K562 (cell line): Measurements from ENCODE around the gene HAUS7. TPM values are rescaled to one million over a fixed set of nuclear protein-coding genes. Genes with fewer than 3 reads are reported as not detected.

Source experiments
- ATAC-seq: fragments of 200-7000 bp; cut with Tn5 transposase; 3 replicates; pipeline ENCODE4 v1.9.1; 2020; ENCODE audit warnings: moderate library complexity
- BruUV-seq: library from RNA; stranded (reverse); fragments of 400-500 nt; replicated peaks from 2 replicates; lab custom pipeline; 2021; lab: Mats Ljungman, UMichigan
- CTCF ChIA-PET: fragments of 300-600 bp; formaldehyde crosslinking; extraction: SDS; loops from one replicate; lab custom pipeline; 2021; ENCODE audit warnings: low intra/inter-chr PET ratio; lab: Yijun Ruan, JAX
- POLR2A ChIA-PET: fragments of 300-600, 350-650 bp; sonication (Branson Sonifier 250); formaldehyde crosslinking; extraction: SDS; loops from one replicate; lab custom pipeline; 2021; ENCODE audit warnings: antibody characterized with exemption, inconsistent platforms; lab: Yijun Ruan, JAX
- DNase-seq, 4 experiments: peaks; one replicate each; pipeline versions ENCODE4 v3.0.0 to v3.0.0-alpha.2; 2011 to 2018; ENCODE audit warnings: low spot score in 3 of 4, mixed read lengths in 3 of 4; ENCODE audit errors: extremely low read depth in 1 of 4
- FAIRE-seq: peaks from 2 replicates; lab custom pipeline; 2011; peaks lifted over from hg19 to GRCh38; lab: Jason Lieb, UNC
- H2AFZ ChIP-seq: 2 replicates; pipeline ENCODE4 v1.6.0; 2011; ENCODE audit warnings: low read depth, low read length, control low read depth, inconsistent platforms
- H3K27ac ChIP-seq: fragments of 200-600 bp; 3 replicates; pipeline ENCODE4 v1.8.0; 2011; ENCODE audit warnings: low read depth, mild to moderate bottlenecking, control low read depth, inconsistent platforms, low read length, moderate library complexity, mixed read lengths; ENCODE audit errors: extremely low read depth
- H3K27me3 ChIP-seq, 2 experiments: fragments of 300-600 bp in 1 of 2; 2 replicates in 1 of 2; 3 replicates in 1 of 2; pipeline versions ENCODE4 v1.6.0 to v1.8.0; 2011; ENCODE audit warnings: inconsistent platforms in 2 of 2, low read length in 2 of 2, mild to moderate bottlenecking in 1 of 2, mixed read lengths in 1 of 2, moderate library complexity in 1 of 2; ENCODE audit not compliant: control insufficient read depth in 2 of 2, insufficient read depth in 2 of 2
- H3K36me3 ChIP-seq: fragments of 300-600 bp; 3 replicates; pipeline ENCODE4 v1.8.0; 2011; ENCODE audit warnings: mild to moderate bottlenecking, low read length, inconsistent platforms; ENCODE audit not compliant: control insufficient read depth, insufficient read depth
- H3K4me1 ChIP-seq, 2 experiments: fragments of 200-600 bp in 1 of 2; replicated peaks in 1 of 2; 2 replicates in 1 of 2; 3 replicates in 1 of 2; pipeline versions ENCODE4 v1.5.1 to v1.8.0; 2011; ENCODE audit warnings: inconsistent platforms in 2 of 2, low read length in 2 of 2, mild to moderate bottlenecking in 1 of 2, mixed read lengths in 1 of 2, moderate library complexity in 1 of 2; ENCODE audit not compliant: control insufficient read depth in 2 of 2, insufficient read depth in 2 of 2
- H3K4me2 ChIP-seq: 2 replicates; pipeline ENCODE4 v1.6.1; 2011; ENCODE audit warnings: low read length, control low read depth, inconsistent platforms, mixed read lengths; ENCODE audit not compliant: insufficient read depth
- H3K4me3 ChIP-seq: fragments of 200-600 bp; sonication (generic), shearing (Covaris generic); 2 replicates; pipeline ENCODE4 v1.5.1; 2016; ENCODE audit warnings: control low read depth, inconsistent platforms
- H3K79me2 ChIP-seq: fragments of 200-600 bp; 3 replicates; pipeline ENCODE4 v1.8.0; 2011; ENCODE audit warnings: low read length, inconsistent platforms; ENCODE audit not compliant: control insufficient read depth, insufficient read depth
- H3K9ac ChIP-seq, 2 experiments: 2 replicates each; pipeline versions ENCODE4 v1.6.0 to v1.6.1; 2011; ENCODE audit warnings: low read depth in 2 of 2, low read length in 2 of 2, control low read depth in 1 of 2, inconsistent platforms in 1 of 2, mild to moderate bottlenecking in 1 of 2, mixed read lengths in 1 of 2; ENCODE audit not compliant: insufficient read depth in 1 of 2
- H3K9me1 ChIP-seq: one replicate; pipeline ENCODE4 v1.6.0; 2011; ENCODE audit warnings: inconsistent platforms, mild to moderate bottlenecking, low read length, moderate library complexity; ENCODE audit not compliant: control insufficient read depth, insufficient read depth
- H3K9me3 ChIP-seq: replicated peaks from 2 replicates; pipeline ENCODE4 v1.5.1; 2011; ENCODE audit warnings: low read depth, low read length, inconsistent platforms; ENCODE audit not compliant: control insufficient read depth, insufficient read depth
- H4K20me1 ChIP-seq: replicated peaks from 2 replicates; pipeline ENCODE4 v1.6.1; 2011; ENCODE audit warnings: low read length, inconsistent platforms, mixed read lengths; ENCODE audit not compliant: control insufficient read depth, insufficient read depth
- ARNT ChIP-seq, 2 experiments: fragments of 450-650 bp; IDR thresholded peaks; 2 replicates each; pipeline ENCODE4 v1.6.1; 2016; ENCODE audit warnings: mild to moderate bottlenecking in 1 of 2
- BRF2 ChIP-seq: IDR thresholded peaks from 3 replicates; pipeline ENCODE4 v1.6.1; 2011; ENCODE audit warnings: borderline replicate concordance, mild to moderate bottlenecking; ENCODE audit not compliant: insufficient read length, insufficient read depth
- CSDE1 ChIP-seq, 2 experiments: fragments of 450-650 bp; IDR thresholded peaks; 2 replicates each; pipeline ENCODE4 v1.6.1; 2016; ENCODE audit warnings: mild to moderate bottlenecking in 1 of 2
- FOS ChIP-seq: IDR thresholded peaks from 3 replicates; pipeline ENCODE4 v1.6.1; 2011; ENCODE audit not compliant: insufficient read length; ENCODE audit errors: extremely low read depth
- MCM2 ChIP-seq: fragments of 450-650 bp; IDR thresholded peaks from 2 replicates; pipeline ENCODE4 v1.6.1; 2017; ENCODE audit warnings: low read depth, mild to moderate bottlenecking
- NR2C1 ChIP-seq, 2 experiments: fragments of 450-650 bp; IDR thresholded peaks; 2 replicates each; pipeline ENCODE4 v1.6.1; 2017; ENCODE audit warnings: mild to moderate bottlenecking in 2 of 2, antibody characterized with exemption in 1 of 2, inconsistent platforms in 1 of 2, missing compliant biosample characterization in 1 of 2, missing genetic modification characterization in 1 of 2
- ZNF561 ChIP-seq: fragments of 450-650 bp; formaldehyde crosslinking; conservative IDR thresholded peaks from 2 replicates; pipeline ENCODE4 v1.4.0; 2020; ENCODE audit warnings: mild to moderate bottlenecking, moderate library complexity
- ZNF655 ChIP-seq: fragments of 250-450 bp; sonication (Bioruptor Pico); IDR thresholded peaks from 2 replicates; pipeline ENCODE4 v1.5.0; 2021
- WGBS: fragments of 100-300 bp; shearing (Covaris generic); methylation state at CpG from one replicate; pipeline ENCODE4 v1.1.6; 2016; ENCODE audit warnings: low coverage, mixed read lengths; ENCODE audit not compliant: insufficient coverage; ENCODE audit errors: missing lambda C conversion rate; 5-methylcytosine and 5-hydroxymethylcytosine counted together
- in situ Hi-C: fragments of 300-500 bp; cut with MboI; formaldehyde crosslinking; loops from 4 replicates; pipeline ENCODE4 v1.15.0; 2018; ENCODE audit warnings: inconsistent platforms, mixed read lengths
- intact Hi-C: fragments of 100-400 bp; cut with micrococcal nuclease; formaldehyde crosslinking; loops from 2 replicates; pipeline ENCODE4 v1.14.2; 2022
- polyA plus RNA-seq, 8 experiments: library from polyadenylated mRNA; depleted of rRNA in 4 of 8; stranded (reverse) in 5 of 8; unstranded in 3 of 8; fragments of >200 nt; fragmentation: Nextera tagmentation in 2 of 8; fragmentation: Illumina TruSeq in 1 of 8; extraction: Ambion mirVana in 2 of 8; extraction: Trizol in 1 of 8; gene quantifications; 2 replicates each; pipeline versions ENCODE4 v1.2.1 to v1.2.3, GENCODE V29; 2011 to 2014; ENCODE audit warnings: inconsistent platforms in 1 of 8, missing spikeins in 1 of 8
- total RNA-seq, 7 experiments: library from RNA; depleted of rRNA in 6 of 7; stranded (reverse); fragments of >200 nt in 6 of 7; fragmentation: Illumina TruSeq in 2 of 7; extraction: Trizol in 2 of 7; gene quantifications; 2 replicates each; pipeline versions ENCODE4 v1.2.1 to v1.2.3, GENCODE V29; 2011 to 2021; ENCODE audit warnings: low replicate concordance in 1 of 7
- TF ChIP-seq, protein P1 (sequence below): fragments of 250-450 bp; sonication (Bioruptor Pico); IDR thresholded peaks from 2 replicates; pipeline ENCODE4 v1.5.0; 2020; ENCODE audit warnings: mild to moderate bottlenecking
- TF ChIP-seq, protein P2 (sequence below): sonication (generic); formaldehyde crosslinking; IDR thresholded peaks from 2 replicates; pipeline ENCODE4 v1.8.0; 2022; ENCODE audit warnings: mild to moderate bottlenecking, missing genetic modification reagents, borderline replicate concordance
- TF ChIP-seq, protein P3 (sequence below), 2 experiments: fragments of 450-650 bp in 1 of 2; sonication (generic) in 1 of 2; formaldehyde crosslinking; conservative IDR thresholded peaks; 2 replicates each; pipeline versions ENCODE4 v1.4.0 to v1.8.1; 2020 to 2022; ENCODE audit warnings: mild to moderate bottlenecking in 1 of 2, missing genetic modification reagents in 1 of 2
- TF ChIP-seq, protein P4 (sequence below): IDR thresholded peaks from 2 replicates; pipeline ENCODE4 v1.6.1; 2016; ENCODE audit warnings: missing genetic modification characterization, missing compliant biosample characterization

HAUS7 gene
- total and polyA plus RNA-seq, 9 of the 15 experiments (the other 6 are each of a cell fraction or from before 2014, with no cell fraction given) = 10.0 to 94.9 (median 48.8) TPM

- no TSS peak for BruUV-seq
- Histone ChIP-seq H3K27ac (no peak overlapping the region), H3K79me2 (0 out of 3 replicates have a peak, but pooled peaks cover 4% of the 10 kb centered on the region), H3K4me2 (no peak overlapping the region), H3K4me3 (no peak overlapping the region), H3K9ac (no peak overlapping the region), H3K9me1 (peaks cover 2% of the 10 kb centered on the region), H2AFZ (no peak overlapping the region), H3K4me1 (peaks cover 3 to 10% of the 10 kb centered on the region in 2 experiments; a peak in 4 of 5 replicates), H3K27me3 (no peaks in the 10 kb centered on the region), H3K36me3 (peaks cover 16% of the 10 kb centered on the region; the same call in 1 of the 3 replicates), H4K20me1 (no peaks in the 10 kb centered on the region), H3K9me3 (no peaks in the 10 kb centered on the region)
- FAIRE-seq (no peak), ATAC-seq (no peak), DNase-seq (no peak)
- intact Hi-C loops = no loop called here
- CTCF ChIA-PET = no interaction called here
- in situ Hi-C loops = no loop called here
- POLR2A ChIA-PET = no interaction called here
- WGBS = 96% methylated on average over 10 of the region's 91 CpGs
- no peak for TF ChIP-seq ZNF655 (CRISPR knock-in tag)
- TF ChIP-seq ARNT (IDR thresholded peaks at IDR 0.05) = no peak
- TF ChIP-seq, protein P1, sequence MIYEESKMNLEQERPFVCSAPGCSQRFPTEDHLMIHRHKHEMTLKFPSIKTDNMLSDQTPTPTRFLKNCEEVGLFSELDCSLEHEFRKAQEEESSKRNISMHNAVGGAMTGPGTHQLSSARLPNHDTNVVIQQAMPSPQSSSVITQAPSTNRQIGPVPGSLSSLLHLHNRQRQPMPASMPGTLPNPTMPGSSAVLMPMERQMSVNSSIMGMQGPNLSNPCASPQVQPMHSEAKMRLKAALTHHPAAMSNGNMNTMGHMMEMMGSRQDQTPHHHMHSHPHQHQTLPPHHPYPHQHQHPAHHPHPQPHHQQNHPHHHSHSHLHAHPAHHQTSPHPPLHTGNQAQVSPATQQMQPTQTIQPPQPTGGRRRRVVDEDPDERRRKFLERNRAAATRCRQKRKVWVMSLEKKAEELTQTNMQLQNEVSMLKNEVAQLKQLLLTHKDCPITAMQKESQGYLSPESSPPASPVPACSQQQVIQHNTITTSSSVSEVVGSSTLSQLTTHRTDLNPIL (CRISPR knock-in tag) = no peak
- TF ChIP-seq ZNF561 (CRISPR knock-in tag) = no peak
- no peak for TF ChIP-seq MCM2
- TF ChIP-seq FOS = no peak
- TF ChIP-seq BRF2 = no peak
- TF ChIP-seq CSDE1 (IDR thresholded peaks at IDR 0.05) = no peak
- TF ChIP-seq, protein P2, sequence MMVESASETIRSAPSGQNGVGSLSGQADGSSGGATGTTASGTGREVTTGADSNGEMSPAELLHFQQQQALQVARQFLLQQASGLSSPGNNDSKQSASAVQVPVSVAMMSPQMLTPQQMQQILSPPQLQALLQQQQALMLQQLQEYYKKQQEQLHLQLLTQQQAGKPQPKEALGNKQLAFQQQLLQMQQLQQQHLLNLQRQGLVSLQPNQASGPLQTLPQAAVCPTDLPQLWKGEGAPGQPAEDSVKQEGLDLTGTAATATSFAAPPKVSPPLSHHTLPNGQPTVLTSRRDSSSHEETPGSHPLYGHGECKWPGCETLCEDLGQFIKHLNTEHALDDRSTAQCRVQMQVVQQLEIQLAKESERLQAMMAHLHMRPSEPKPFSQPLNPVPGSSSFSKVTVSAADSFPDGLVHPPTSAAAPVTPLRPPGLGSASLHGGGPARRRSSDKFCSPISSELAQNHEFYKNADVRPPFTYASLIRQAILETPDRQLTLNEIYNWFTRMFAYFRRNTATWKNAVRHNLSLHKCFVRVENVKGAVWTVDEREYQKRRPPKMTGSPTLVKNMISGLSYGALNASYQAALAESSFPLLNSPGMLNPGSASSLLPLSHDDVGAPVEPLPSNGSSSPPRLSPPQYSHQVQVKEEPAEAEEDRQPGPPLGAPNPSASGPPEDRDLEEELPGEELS (CRISPR knock-in tag) = no peak
- TF ChIP-seq, protein P3, sequence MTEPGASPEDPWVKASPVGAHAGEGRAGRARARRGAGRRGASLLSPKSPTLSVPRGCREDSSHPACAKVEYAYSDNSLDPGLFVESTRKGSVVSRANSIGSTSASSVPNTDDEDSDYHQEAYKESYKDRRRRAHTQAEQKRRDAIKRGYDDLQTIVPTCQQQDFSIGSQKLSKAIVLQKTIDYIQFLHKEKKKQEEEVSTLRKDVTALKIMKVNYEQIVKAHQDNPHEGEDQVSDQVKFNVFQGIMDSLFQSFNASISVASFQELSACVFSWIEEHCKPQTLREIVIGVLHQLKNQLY (CRISPR knock-in tag; conservative IDR thresholded peaks at IDR 0.05) = no peak
- TF ChIP-seq, protein P4, sequence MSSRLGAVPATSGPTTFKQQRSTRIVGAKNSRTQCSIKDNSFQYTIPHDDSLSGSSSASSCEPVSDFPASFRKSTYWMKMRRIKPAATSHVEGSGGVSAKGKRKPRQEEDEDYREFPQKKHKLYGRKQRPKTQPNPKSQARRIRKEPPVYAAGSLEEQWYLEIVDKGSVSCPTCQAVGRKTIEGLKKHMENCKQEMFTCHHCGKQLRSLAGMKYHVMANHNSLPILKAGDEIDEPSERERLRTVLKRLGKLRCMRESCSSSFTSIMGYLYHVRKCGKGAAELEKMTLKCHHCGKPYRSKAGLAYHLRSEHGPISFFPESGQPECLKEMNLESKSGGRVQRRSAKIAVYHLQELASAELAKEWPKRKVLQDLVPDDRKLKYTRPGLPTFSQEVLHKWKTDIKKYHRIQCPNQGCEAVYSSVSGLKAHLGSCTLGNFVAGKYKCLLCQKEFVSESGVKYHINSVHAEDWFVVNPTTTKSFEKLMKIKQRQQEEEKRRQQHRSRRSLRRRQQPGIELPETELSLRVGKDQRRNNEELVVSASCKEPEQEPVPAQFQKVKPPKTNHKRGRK (tag) = no peak
- no peak for TF ChIP-seq NR2C1 (IDR thresholded peaks at IDR 0.05)
- TF ChIP-seq NR2C1 (tag; IDR thresholded peaks at IDR 0.05) = no peak
These were observed 49.4 kb downstream of the HAUS7 start for GRCh38 chrX:153420851-153421599.
